OCI-LY3 (cell line): ENCODE results near the gene NLN.

Source experiments
- EZH2phosphoT487 ChIP-seq: fragments of 200-600 bp; shearing (Covaris generic); IDR thresholded peaks from 2 replicates; pipeline ENCODE4 v1.6.1; 2018; ENCODE audit warnings: antibody characterized with exemption, mixed run types, low read depth
- TF ChIP-seq, protein P1 (sequence below): fragments of 200-600, 300-600 bp; sonication (generic); IDR thresholded peaks from 2 replicates; pipeline ENCODE4 v1.5.1; 2014; ENCODE audit warnings: antibody characterized with exemption, low read length, low read depth

DNA sequence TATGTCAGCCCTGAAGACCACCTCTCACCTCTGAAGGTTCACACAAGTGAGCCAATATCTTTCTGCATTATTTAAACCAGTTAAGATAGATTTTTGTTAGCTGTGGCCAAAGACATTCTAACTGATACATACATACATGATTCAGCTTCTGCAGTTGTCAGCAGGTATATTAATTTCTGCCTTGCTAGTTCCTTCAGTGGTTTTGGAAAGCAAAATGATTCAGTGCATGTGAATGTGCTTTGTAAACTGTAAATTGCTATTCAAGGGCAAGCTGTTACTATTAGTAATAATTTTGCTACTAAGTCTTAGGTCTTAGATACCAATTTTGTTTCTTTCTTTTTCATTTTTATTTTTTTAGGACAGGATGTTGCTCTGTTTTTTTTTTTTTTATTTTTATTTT is 115.1 kb downstream of the NLN start:
- TF ChIP-seq, protein P1, sequence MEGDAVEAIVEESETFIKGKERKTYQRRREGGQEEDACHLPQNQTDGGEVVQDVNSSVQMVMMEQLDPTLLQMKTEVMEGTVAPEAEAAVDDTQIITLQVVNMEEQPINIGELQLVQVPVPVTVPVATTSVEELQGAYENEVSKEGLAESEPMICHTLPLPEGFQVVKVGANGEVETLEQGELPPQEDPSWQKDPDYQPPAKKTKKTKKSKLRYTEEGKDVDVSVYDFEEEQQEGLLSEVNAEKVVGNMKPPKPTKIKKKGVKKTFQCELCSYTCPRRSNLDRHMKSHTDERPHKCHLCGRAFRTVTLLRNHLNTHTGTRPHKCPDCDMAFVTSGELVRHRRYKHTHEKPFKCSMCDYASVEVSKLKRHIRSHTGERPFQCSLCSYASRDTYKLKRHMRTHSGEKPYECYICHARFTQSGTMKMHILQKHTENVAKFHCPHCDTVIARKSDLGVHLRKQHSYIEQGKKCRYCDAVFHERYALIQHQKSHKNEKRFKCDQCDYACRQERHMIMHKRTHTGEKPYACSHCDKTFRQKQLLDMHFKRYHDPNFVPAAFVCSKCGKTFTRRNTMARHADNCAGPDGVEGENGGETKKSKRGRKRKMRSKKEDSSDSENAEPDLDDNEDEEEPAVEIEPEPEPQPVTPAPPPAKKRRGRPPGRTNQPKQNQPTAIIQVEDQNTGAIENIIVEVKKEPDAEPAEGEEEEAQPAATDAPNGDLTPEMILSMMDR: no peak
- no peak for TF ChIP-seq EZH2phosphoT487
